Fibroblast of lung (primary cell): Measurements from ENCODE around the gene LILRB4. TPM values are rescaled to one million over a fixed set of nuclear protein-coding genes. Genes with fewer than 3 reads are reported as not detected.

Source experiments
- DNase-seq, 2 donors: peaks; one replicate each; pipeline versions ENCODE4 v3.0.0 to v3.0.0-alpha.2; 2010; ENCODE audit warnings: low read depth in 2 of 2
- H2AFZ ChIP-seq: 2 replicates; pipeline ENCODE4 v1.5.1; 2012; ENCODE audit warnings: low read length, control low read depth, inconsistent platforms
- H3K27ac ChIP-seq: 2 replicates; pipeline ENCODE4 v1.5.1; 2011; ENCODE audit warnings: low read length, control low read depth; ENCODE audit not compliant: insufficient read depth
- H3K27me3 ChIP-seq: 2 replicates; pipeline ENCODE4 v1.5.1; 2011; ENCODE audit warnings: mild to moderate bottlenecking, low read length; ENCODE audit not compliant: control insufficient read depth, insufficient read depth
- H3K36me3 ChIP-seq: 2 replicates; pipeline ENCODE4 v1.5.1; 2011; ENCODE audit warnings: low read length; ENCODE audit not compliant: control insufficient read depth, insufficient read depth
- H3K4me1 ChIP-seq: 2 replicates; pipeline ENCODE4 v1.5.1; 2011; ENCODE audit warnings: low read length; ENCODE audit not compliant: control insufficient read depth, insufficient read depth; ENCODE audit errors: extremely low read depth
- H3K4me2 ChIP-seq: 2 replicates; pipeline ENCODE4 v1.5.1; 2011; ENCODE audit warnings: low read length, control low read depth; ENCODE audit not compliant: insufficient read depth; ENCODE audit errors: extremely low read depth
- H3K4me3 ChIP-seq, 4 experiments: fragments of 200-600 bp in 1 of 4; sonication (generic) in 1 of 4; replicated peaks in 1 of 4; 2 replicates each; pipeline ENCODE4 v1.5.1; 2011 to 2016; ENCODE audit warnings: low read length in 4 of 4, low read depth in 3 of 4, mild to moderate bottlenecking in 3 of 4, control low read depth in 2 of 4, inconsistent platforms in 1 of 4, mixed read lengths in 1 of 4; ENCODE audit not compliant: insufficient read depth in 1 of 4; ENCODE audit errors: control extremely low read depth in 1 of 4
- H3K79me2 ChIP-seq: 2 replicates; pipeline ENCODE4 v1.5.1; 2012; ENCODE audit warnings: mild to moderate bottlenecking, low read length, inconsistent platforms; ENCODE audit not compliant: control insufficient read depth, insufficient read depth
- H3K9ac ChIP-seq: 2 replicates; pipeline ENCODE4 v1.5.1; 2011; ENCODE audit warnings: mild to moderate bottlenecking, low read length, control low read depth; ENCODE audit not compliant: insufficient read depth
- H3K9me3 ChIP-seq: 2 replicates; pipeline ENCODE4 v1.5.1; 2012; ENCODE audit warnings: low read depth, low read length; ENCODE audit not compliant: control insufficient read depth, insufficient read depth
- H4K20me1 ChIP-seq: 2 replicates; pipeline ENCODE4 v1.5.1; 2011; ENCODE audit warnings: low read length; ENCODE audit not compliant: control insufficient read depth, insufficient read depth; ENCODE audit errors: extremely low read depth
- CTCF ChIP-seq, 2 donors: IDR thresholded peaks in 1 of 2; conservative IDR thresholded peaks in 1 of 2; 1 replicate in 1 of 2; 2 replicates in 1 of 2; pipeline ENCODE4 v1.5.1; 2011 to 2012; ENCODE audit warnings: low read length in 2 of 2, control low read depth in 1 of 2, inconsistent platforms in 1 of 2, low read depth in 1 of 2, mild to moderate bottlenecking in 1 of 2
- EZH2 ChIP-seq: IDR thresholded peaks from 2 replicates; pipeline ENCODE4 v1.5.1; 2012; ENCODE audit warnings: low read length, control low read depth, mild to moderate bottlenecking; ENCODE audit errors: missing control alignments
- polyA plus RNA-seq, 2 donors: library from polyadenylated mRNA; depleted of rRNA in 1 of 2; stranded (reverse) in 1 of 2; unstranded in 1 of 2; fragments of >200 nt; gene quantifications; 2 replicates each; pipeline ENCODE4 v1.2.1, GENCODE V29; 2011 to 2012; ENCODE audit warnings: missing spikeins in 1 of 2
- total RNA-seq: library from RNA; depleted of rRNA; stranded (reverse); fragments of >200 nt; gene quantifications from 2 replicates; pipeline ENCODE4 v1.2.1, GENCODE V29; 2014

Gene LILRB4
- total and polyA plus RNA-seq, 2 donors (not counting 1 experiment from before 2014, with no cell fraction given), result not detected

DNA sequence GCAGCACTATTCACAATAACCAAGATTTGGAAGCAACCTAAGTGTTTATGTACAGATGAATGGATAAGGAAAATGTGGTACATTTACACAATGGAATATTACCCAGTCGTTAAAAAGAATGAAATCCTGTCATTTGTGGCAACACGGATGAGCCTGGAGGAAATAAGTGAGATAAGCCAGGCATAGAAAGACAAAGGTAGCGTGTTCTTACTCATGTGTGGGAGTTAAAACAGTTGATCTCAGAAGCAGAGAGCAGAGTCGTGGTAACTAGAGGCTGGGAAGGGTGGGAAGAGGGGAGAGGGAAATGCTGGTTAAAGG, 29.5 kb downstream of the LILRB4 start:
- Histone ChIP-seq H3K9me3 (no peaks in the 10 kb centered on the region), H2AFZ (no peak overlapping the region), H3K4me3 (no peak overlapping the region), H3K27me3 (no peaks in the 10 kb centered on the region), H3K27ac (no peak overlapping the region), H3K4me2 (no peak overlapping the region), H3K79me2 (no peaks in the 10 kb centered on the region), H4K20me1 (no peaks in the 10 kb centered on the region), H3K4me1 (no peaks in the 10 kb centered on the region), H3K36me3 (no peaks in the 10 kb centered on the region), H3K9ac (no peak overlapping the region)
- TF ChIP-seq EZH2 (no peak), CTCF (conservative IDR thresholded peaks at IDR 0.05 in 1 of 2, IDR thresholded peaks at IDR 0.05 in 1 of 2; ENCODE audit: low read depth in 1 of 2, low read length in 2 of 2) (no peak)
- no peak for DNase-seq

GRCh38 chr19:54694648-54695047, 31.9 kb downstream of the LILRB4 start:
- Histone ChIP-seq H3K4me2 (no peak overlapping the region), H3K27me3 (no peaks in the 10 kb centered on the region), H3K79me2 (no peaks in the 10 kb centered on the region), H4K20me1 (no peaks in the 10 kb centered on the region), H3K4me3 (no peak overlapping the region), H3K9me3 (no peaks in the 10 kb centered on the region), H3K36me3 (no peaks in the 10 kb centered on the region), H2AFZ (no peak overlapping the region), H3K4me1 (no peaks in the 10 kb centered on the region), H3K27ac (no peak overlapping the region), H3K9ac (no peak overlapping the region)
- TF ChIP-seq CTCF (conservative IDR thresholded peaks at IDR 0.05 in 1 of 2, IDR thresholded peaks at IDR 0.05 in 1 of 2; ENCODE audit: low read depth in 1 of 2, low read length in 2 of 2), result no peak
- TF ChIP-seq EZH2, result no peak
- no peak for DNase-seq

DNA sequence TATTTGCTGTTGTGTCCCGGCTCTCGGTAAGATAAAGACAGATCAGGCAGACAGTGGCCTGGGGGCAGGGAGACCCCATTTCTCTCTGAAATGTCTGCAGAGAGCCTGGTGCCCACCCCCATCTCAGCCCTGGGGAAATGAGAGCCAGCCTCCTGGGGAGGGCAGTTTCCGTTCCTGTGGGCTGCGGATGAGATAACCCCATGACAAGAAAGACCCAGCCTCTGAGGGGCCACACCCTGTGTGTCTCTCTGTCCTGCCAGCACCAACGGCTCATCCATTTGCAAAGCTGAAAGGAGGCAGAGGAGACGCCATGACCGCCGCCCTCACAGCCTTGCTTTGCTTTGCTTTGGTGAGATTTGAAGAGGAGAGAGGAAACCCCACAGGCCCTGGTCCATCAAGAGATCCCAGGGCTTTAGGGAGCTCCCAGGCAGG, 33.3 kb downstream of the LILRB4 start:
- no peak for DNase-seq
- H3K79me2 ChIP-seq, result no peaks in the 10 kb centered on the region
- no peaks in the 10 kb centered on the region for H4K20me1 ChIP-seq
- no peaks in the 10 kb centered on the region for H3K9me3 ChIP-seq
- H3K4me1 ChIP-seq, result no peaks in the 10 kb centered on the region
- H3K9ac ChIP-seq, result no peak overlapping the region
- no peak overlapping the region for H2AFZ ChIP-seq
- H3K4me3 ChIP-seq, result no peak overlapping the region
- H3K27ac ChIP-seq, result no peak overlapping the region
- H3K4me2 ChIP-seq, result no peak overlapping the region
- H3K27me3 ChIP-seq, result no peaks in the 10 kb centered on the region
- H3K36me3 ChIP-seq, result no peaks in the 10 kb centered on the region
- TF ChIP-seq CTCF (conservative IDR thresholded peaks at IDR 0.05 in 1 of 2, IDR thresholded peaks at IDR 0.05 in 1 of 2; ENCODE audit: low read depth in 1 of 2, low read length in 2 of 2) (no peak), EZH2 (no peak)
